H1 (cell line): ENCODE results near the gene EGR2. TPM values are rescaled to one million over a fixed set of nuclear protein-coding genes. Genes with fewer than 3 reads are reported as not detected.

Experiments
- CTCF ChIA-PET: fragments of 300-600 bp; sonication (Branson Sonifier 250); formaldehyde crosslinking; loops from one replicate; lab custom pipeline; 2021; ENCODE audit not compliant: partially characterized antibody; lab: Charles Lee
- POLR2A ChIA-PET: fragments of 300-600 bp; sonication (Branson Sonifier 250); formaldehyde crosslinking; loops from one replicate; lab custom pipeline; 2021; ENCODE audit warnings: inconsistent platforms; ENCODE audit not compliant: partially characterized antibody; lab: Charles Lee
- DNase-seq, 2 experiments: peaks; one replicate each; pipeline versions ENCODE4 v3.0.0 to v3.0.0-alpha.2; 2010 to 2022; ENCODE audit warnings: low spot score in 2 of 2, low read depth in 1 of 2, mixed read lengths in 1 of 2
- FAIRE-seq: peaks from 2 replicates; lab custom pipeline; 2011; peaks lifted over from hg19 to GRCh38; lab: Jason Lieb, UNC
- H2AFZ ChIP-seq: 2 replicates; pipeline ENCODE4 v1.8.1; 2012; ENCODE audit warnings: low read length, inconsistent platforms
- H2AK5ac ChIP-seq: 2 replicates; pipeline ENCODE4 v1.6.1; 2013; ENCODE audit warnings: low read depth, low read length
- H2BK120ac ChIP-seq: replicated peaks from 2 replicates; pipeline ENCODE3; 2013; ENCODE audit warnings: low read depth, low read length, inconsistent platforms
- H2BK12ac ChIP-seq: 2 replicates; pipeline ENCODE4 v1.6.1; 2013; ENCODE audit warnings: low read depth, low read length
- H2BK15ac ChIP-seq: 2 replicates; pipeline ENCODE4 v1.6.1; 2013; ENCODE audit warnings: low read length
- H2BK20ac ChIP-seq: 2 replicates; pipeline ENCODE4 v1.6.1; 2013; ENCODE audit warnings: low read length
- H2BK5ac ChIP-seq: 2 replicates; pipeline ENCODE4 v1.6.1; 2013; ENCODE audit warnings: low read depth, low read length
- H3K14ac ChIP-seq: 2 replicates; pipeline ENCODE4 v1.6.1; 2013; ENCODE audit warnings: inconsistent platforms; ENCODE audit not compliant: insufficient read length
- H3K18ac ChIP-seq: 2 replicates; pipeline ENCODE4 v1.6.1; 2013; ENCODE audit warnings: low read length; ENCODE audit errors: extremely low read depth
- H3K23ac ChIP-seq: 2 replicates; pipeline ENCODE4 v1.6.1; 2013; ENCODE audit warnings: inconsistent platforms; ENCODE audit not compliant: insufficient read length
- H3K23me2 ChIP-seq: 2 replicates; pipeline ENCODE4 v1.6.1; 2013; ENCODE audit warnings: low read depth, low read length
- H3K27ac ChIP-seq: 2 replicates; pipeline ENCODE4 v1.6.1; 2011; ENCODE audit warnings: low read depth, low read length, inconsistent platforms
- H3K27me3 ChIP-seq, 4 experiments: replicated peaks in 1 of 4; 1 replicate in 1 of 4; 2 replicates in 3 of 4; pipeline versions ENCODE4 v1.6.1 to v1.8.1; 2011 to 2013; ENCODE audit warnings: low read length in 3 of 4, mild to moderate bottlenecking in 3 of 4, inconsistent platforms in 2 of 4, mixed read lengths in 2 of 4, moderate library complexity in 1 of 4; ENCODE audit not compliant: control insufficient read depth in 3 of 4, insufficient read depth in 3 of 4; ENCODE audit errors: extremely low read depth in 1 of 4
- H3K36me3 ChIP-seq, 4 experiments: 2 replicates each; pipeline versions ENCODE4 v1.6.1 to v1.8.1; 2011 to 2013; ENCODE audit warnings: mild to moderate bottlenecking in 4 of 4, low read length in 3 of 4, moderate library complexity in 2 of 4, control low read depth in 1 of 4, inconsistent platforms in 1 of 4; ENCODE audit not compliant: insufficient read depth in 4 of 4, control insufficient read depth in 2 of 4
- H3K4ac ChIP-seq: replicated peaks from 2 replicates; pipeline ENCODE3; 2013; ENCODE audit warnings: low read length, low read depth, mixed read lengths, inconsistent platforms; ENCODE audit not compliant: insufficient read length
- H3K4me1 ChIP-seq, 4 experiments: replicated peaks in 1 of 4; 1 replicate in 1 of 4; 2 replicates in 3 of 4; pipeline versions ENCODE4 v1.6.1 to v1.8.1; 2011 to 2013; ENCODE audit warnings: low read length in 3 of 4, inconsistent platforms in 2 of 4, mixed read lengths in 1 of 4; ENCODE audit not compliant: insufficient read depth in 4 of 4, control insufficient read depth in 3 of 4
- H3K4me2 ChIP-seq, 2 experiments: 2 replicates each; pipeline versions ENCODE4 v1.6.1 to v1.8.1; 2011 to 2013; ENCODE audit warnings: low read depth in 2 of 2, low read length in 2 of 2, control low read depth in 1 of 2, inconsistent platforms in 1 of 2, mild to moderate bottlenecking in 1 of 2; ENCODE audit not compliant: insufficient read depth in 1 of 2
- H3K4me3 ChIP-seq, 4 experiments: fragments of 200-600, 300-600 bp in 1 of 4; sonication (generic), shearing (Covaris generic), sonication (Bioruptor Twin) in 1 of 4; 2 replicates each; pipeline versions ENCODE4 v1.5.1 to v1.8.1; 2011 to 2016; ENCODE audit warnings: low read length in 4 of 4, low read depth in 3 of 4, control low read depth in 2 of 4, inconsistent platforms in 2 of 4, mild to moderate bottlenecking in 2 of 4, mixed read lengths in 1 of 4, moderate library complexity in 1 of 4; ENCODE audit not compliant: insufficient read depth in 2 of 4; ENCODE audit errors: extremely low read depth in 1 of 4
- H3K56ac ChIP-seq: replicated peaks from 2 replicates; pipeline ENCODE3; 2013; ENCODE audit warnings: low read depth, mild to moderate bottlenecking, mixed read lengths, low read length, inconsistent platforms; ENCODE audit not compliant: insufficient read length
- H3K79me1 ChIP-seq: 2 replicates; pipeline ENCODE4 v1.6.1; 2013; ENCODE audit warnings: low read depth, low read length, control low read depth
- H3K79me2 ChIP-seq, 2 experiments: 2 replicates each; pipeline versions ENCODE4 v1.6.1 to v1.8.1; 2012 to 2013; ENCODE audit warnings: low read length in 2 of 2, mild to moderate bottlenecking in 2 of 2, inconsistent platforms in 1 of 2; ENCODE audit not compliant: insufficient read depth in 2 of 2, control insufficient read depth in 1 of 2
- H3K9ac ChIP-seq, 4 experiments: replicated peaks in 1 of 4; 1 replicate in 1 of 4; 2 replicates in 3 of 4; pipeline versions ENCODE4 v1.6.1 to v1.8.1; 2011 to 2013; ENCODE audit warnings: low read depth in 3 of 4, low read length in 3 of 4, control low read depth in 2 of 4, mild to moderate bottlenecking in 2 of 4, moderate library complexity in 2 of 4, inconsistent platforms in 1 of 4; ENCODE audit errors: extremely low read depth in 1 of 4
- H3K9me3 ChIP-seq, 2 experiments: 2 replicates each; pipeline versions ENCODE4 v1.6.1 to v1.8.1; 2012 to 2013; ENCODE audit warnings: mild to moderate bottlenecking in 2 of 2, moderate library complexity in 2 of 2, control low read depth in 1 of 2, inconsistent platforms in 1 of 2, low read depth in 1 of 2, low read length in 1 of 2, mixed read lengths in 1 of 2; ENCODE audit not compliant: insufficient read depth in 2 of 2
- H4K20me1 ChIP-seq, 2 experiments: replicated peaks in 1 of 2; 2 replicates each; pipeline versions ENCODE3 to v1.8.1; 2011 to 2013; ENCODE audit warnings: inconsistent platforms in 2 of 2, low read length in 2 of 2, mild to moderate bottlenecking in 1 of 2; ENCODE audit not compliant: insufficient read depth in 2 of 2, control insufficient read depth in 1 of 2
- H4K5ac ChIP-seq: 2 replicates; pipeline ENCODE4 v1.6.1; 2013; ENCODE audit warnings: low read length, low read depth, mixed read lengths, inconsistent platforms; ENCODE audit not compliant: insufficient read length
- H4K8ac ChIP-seq: 2 replicates; pipeline ENCODE4 v1.8.0; 2013; ENCODE audit warnings: mild to moderate bottlenecking, moderate library complexity, low read length, inconsistent platforms; ENCODE audit not compliant: insufficient read depth; ENCODE audit errors: extremely low read depth
- H4K91ac ChIP-seq: replicated peaks from 2 replicates; pipeline ENCODE3; 2013; ENCODE audit warnings: low read length, mixed read lengths, inconsistent platforms; ENCODE audit not compliant: insufficient read length
- ATF2 ChIP-seq: IDR thresholded peaks from 2 replicates; pipeline ENCODE4 v1.6.1; 2012; ENCODE audit warnings: low read length, inconsistent platforms
- CHD2 ChIP-seq: IDR thresholded peaks from 2 replicates; pipeline ENCODE4 v1.6.1; 2012; ENCODE audit warnings: low read length, improper control_type of control experiment
- GABPA ChIP-seq: IDR thresholded peaks from 2 replicates; pipeline ENCODE4 v1.6.1; 2011; ENCODE audit warnings: mild to moderate bottlenecking, low read length, moderate library complexity, borderline replicate concordance; ENCODE audit not compliant: insufficient read depth
- KDM5A ChIP-seq: fragments of 200-600 bp; IDR thresholded peaks from 2 replicates; pipeline ENCODE4 v1.7.1; 2012; ENCODE audit warnings: mild to moderate bottlenecking, low read length, inconsistent platforms, mixed read lengths
- NANOG ChIP-seq: IDR thresholded peaks from 2 replicates; pipeline ENCODE4 v1.6.1; 2011; ENCODE audit warnings: low read length, low read depth, mild to moderate bottlenecking, inconsistent platforms; ENCODE audit not compliant: insufficient read depth, poor library complexity, severe bottlenecking
- RAD21 ChIP-seq, 2 experiments: IDR thresholded peaks in 1 of 2; conservative IDR thresholded peaks in 1 of 2; 2 replicates each; pipeline ENCODE4 v1.6.1; 2011; ENCODE audit warnings: low read depth in 2 of 2, low read length in 2 of 2, improper control_type of control experiment in 1 of 2, inconsistent platforms in 1 of 2, mild to moderate bottlenecking in 1 of 2, moderate library complexity in 1 of 2
- SP2 ChIP-seq: IDR thresholded peaks from 2 replicates; pipeline ENCODE4 v1.6.1; 2012; ENCODE audit warnings: mild to moderate bottlenecking, low read length, inconsistent platforms
- TAF1 ChIP-seq: IDR thresholded peaks from 2 replicates; pipeline ENCODE4 v1.6.1; 2011; ENCODE audit warnings: mild to moderate bottlenecking, low read depth, low read length
- TBP ChIP-seq: IDR thresholded peaks from 2 replicates; pipeline ENCODE4 v1.6.1; 2011; ENCODE audit warnings: low read depth, low read length, improper control_type of control experiment
- TCF12 ChIP-seq: IDR thresholded peaks from 2 replicates; pipeline ENCODE4 v1.6.1; 2011; ENCODE audit warnings: low read depth, mild to moderate bottlenecking, low read length
- WGBS, 2 experiments: shearing (Covaris generic) in 1 of 2; methylation state at CpG; one replicate each; pipeline versions ENCODE4 v1.1.6 to v1.1.7; 2013 to 2015; ENCODE audit warnings: low lambda C conversion rate in 2 of 2, mixed read lengths in 2 of 2, inconsistent platforms in 1 of 2, low coverage in 1 of 2, missing lambda C conversion rate in 1 of 2; ENCODE audit not compliant: insufficient replicate concordance in 2 of 2, insufficient coverage in 1 of 2, insufficient read length in 1 of 2; ENCODE audit errors: extremely low coverage in 1 of 2, missing lambda C conversion rate in 1 of 2; 5-methylcytosine and 5-hydroxymethylcytosine counted together
- polyA plus RNA-seq, 7 experiments: library from polyadenylated mRNA; depleted of rRNA in 3 of 7; stranded (reverse) in 5 of 7; unstranded in 2 of 7; fragments of >200 nt in 5 of 7; fragments of 200-250 nt in 2 of 7; gene quantifications; 1 replicate in 5 of 7; 2 replicates in 1 of 7; 4 replicates in 1 of 7; pipeline versions ENCODE4 v1.2.1 to v1.2.3, GENCODE V29; 2011 to 2013; ENCODE audit warnings: missing spikeins in 2 of 7, mixed read lengths in 2 of 7
- total RNA-seq: library from RNA; stranded (reverse); fragmentation: NEBNext Ultra II Directional; extraction: Animal tissue kit (Norgen Biotek cat#: 25700); gene quantifications from 2 replicates; pipeline ENCODE4 v1.2.1, GENCODE V29; 2021

EGR2 gene
- total and polyA plus RNA-seq, 2 of the 8 experiments (the other 6 are each of a cell fraction or from before 2014, with no cell fraction given) = 1.3 to 2.1 TPM

DNA sequence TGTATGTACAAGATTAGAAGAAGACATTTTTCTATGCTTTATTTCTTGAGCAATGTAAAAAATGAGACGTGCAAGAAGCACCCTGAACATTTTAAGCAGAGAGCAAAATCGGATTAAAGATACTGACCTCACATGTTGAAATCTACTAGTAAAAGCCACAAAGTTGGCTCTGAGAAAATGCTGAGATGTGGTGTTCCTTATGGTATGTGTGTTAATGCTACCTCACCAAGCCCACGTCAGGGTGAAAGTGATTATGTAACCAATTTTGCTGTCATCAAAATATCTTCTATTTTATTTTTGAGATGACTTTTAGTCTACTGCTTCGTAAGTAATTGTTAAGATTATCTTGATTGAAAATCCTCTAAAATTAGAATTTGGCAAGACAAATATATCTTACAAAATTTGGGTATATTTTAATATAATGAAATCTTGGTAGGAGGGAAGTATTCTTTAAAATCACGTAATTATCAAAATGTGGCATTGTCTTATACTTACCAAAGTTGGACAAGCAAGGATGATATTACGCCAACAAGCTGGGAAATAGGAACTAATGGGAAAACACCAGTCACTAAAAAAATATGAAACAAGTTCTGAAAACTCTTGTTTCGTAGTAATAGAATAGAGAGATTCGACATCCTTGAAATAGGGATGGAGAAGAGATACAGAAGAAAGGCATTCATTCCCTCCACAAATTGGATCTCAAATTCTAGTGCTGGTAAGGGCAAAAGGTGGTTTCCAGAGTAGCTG lies 5.8 kb downstream of the EGR2 start:
- FAIRE-seq = no peak
- Histone ChIP-seq H3K79me2 (peaks cover 7 to 32% of the 10 kb centered on the region in 2 experiments; a peak in 3 of 4 replicates), H3K23me2 (peaks cover 10% of the 10 kb centered on the region; the same call in 1 of the 2 replicates), H3K14ac (no peak overlapping the region), H3K27me3 (peaks cover 12 to 21% (median 18%) of the 10 kb centered on the region in 4 experiments), H4K91ac (no peak overlapping the region), H4K20me1 (peaks cover 14 to 21% of the 10 kb centered on the region in 2 experiments), H3K79me1 (no peaks in the 10 kb centered on the region), H2AFZ (no peak overlapping the region), H3K36me3 (no peaks in the 10 kb centered on the region; a peak in 1 of 8 replicates), H2AK5ac (no peak overlapping the region), H3K18ac (no peak overlapping the region), H3K23ac (no peak overlapping the region), H2BK120ac (no peak overlapping the region), H2BK15ac (no peak overlapping the region), H3K9me3 (no peaks in the 10 kb centered on the region), H3K4me2 (no peak overlapping the region), H3K4me1 (peaks cover 0 to 7% (median under 1%) of the 10 kb centered on the region in 4 experiments; a peak in 2 of 7 replicates), H2BK20ac (no peak overlapping the region), H3K27ac (no peak overlapping the region), H4K8ac (no peak overlapping the region), H4K5ac (no peak overlapping the region), H2BK5ac (no peak overlapping the region), H3K4ac (no peak overlapping the region), H2BK12ac (no peak overlapping the region), H3K56ac (no peak overlapping the region), H3K4me3 (no peak overlapping the region), H3K9ac (no peak overlapping the region)
- 95% methylated on average over 8 of the region's 8 CpGs; no CpG with 5 or more reads in 1 of the 2 experiments for WGBS, 2 experiments
- DNase-seq = no peak
- CTCF ChIA-PET = interaction anchor here (1.0 kb wide), 1 partner anchor 217 kb away, joined by 5 read pairs; no protein-coding TSS in a partner anchor
- POLR2A ChIA-PET = interaction anchor here (0.9 to 1.6 kb wide), 2 partner anchors 202 to 218 kb away, joined by 4 read pairs; no protein-coding TSS in a partner anchor
- TF ChIP-seq GABPA (no peak), KDM5A (no peak), TAF1 (no peak), RAD21 (IDR thresholded peaks at IDR 0.05 in 1 of 2, conservative IDR thresholded peaks at IDR 0.05 in 1 of 2; ENCODE audit: low read depth in 2 of 2, low read length in 2 of 2) (no peak), NANOG (no peak), ATF2 (no peak), CHD2 (no peak), TCF12 (no peak), SP2 (no peak), TBP (no peak)
